GM19328 (cell line): Measurements from ENCODE around the gene THAP4.
"Not testable (repeated sequence)": the region's sequence is repeated elsewhere in the genome, so short reads cannot be mapped to it uniquely, and the experiment has no call there.

ENCODE experiments used
- ATAC-seq: cut with Tn5 transposase; IDR thresholded peaks from one replicate; pipeline ENCODE4 v1.9.1; 2021; ENCODE audit warnings: mild to moderate bottlenecking, moderate library complexity; ENCODE audit not compliant: unreplicated experiment

Gene THAP4

DNA sequence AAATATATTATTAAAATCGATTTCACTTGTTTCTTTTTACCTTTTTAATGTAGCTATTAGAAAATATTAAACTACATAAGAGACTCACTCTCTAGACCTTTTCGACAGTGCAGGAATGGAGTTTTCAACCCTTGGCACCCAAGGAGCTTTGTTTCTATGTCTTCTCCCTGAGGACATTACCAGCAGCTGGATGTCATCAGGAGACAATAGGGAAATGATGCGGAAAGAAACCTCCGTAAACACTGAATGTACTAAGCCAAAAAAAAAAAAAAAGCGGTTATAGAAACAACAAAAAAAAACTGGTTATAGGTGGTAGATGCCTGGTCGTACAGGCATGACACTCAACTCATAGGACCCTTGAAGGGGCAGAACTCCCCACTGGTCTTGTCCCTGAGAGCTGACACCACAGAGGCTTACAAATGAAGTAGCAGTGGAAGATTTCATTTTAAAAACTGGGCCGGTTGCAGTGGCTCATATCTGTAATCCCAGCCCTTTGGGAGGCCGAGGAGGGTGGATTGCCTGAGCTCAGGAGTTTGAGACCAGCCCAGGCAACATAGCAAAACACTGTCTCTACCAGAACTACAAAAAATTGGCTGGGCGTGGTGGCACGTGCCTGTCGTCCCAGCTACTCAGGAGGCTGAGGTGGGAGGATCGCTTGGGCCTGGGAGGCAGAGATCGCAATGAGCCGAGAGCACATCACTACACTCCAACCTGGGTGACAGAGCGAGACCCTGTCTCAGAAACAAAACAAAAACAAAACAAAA lies 23.8 kb downstream of the THAP4 start:
- no peak for ATAC-seq

- no peak for ATAC-seq
Measured at GRCh38 chr2:241612156-241613016, 24.6 kb downstream of the THAP4 start.

- no peak for ATAC-seq
Measured at GRCh38 chr2:241611062-241611461, 25.9 kb downstream of the THAP4 start.

DNA sequence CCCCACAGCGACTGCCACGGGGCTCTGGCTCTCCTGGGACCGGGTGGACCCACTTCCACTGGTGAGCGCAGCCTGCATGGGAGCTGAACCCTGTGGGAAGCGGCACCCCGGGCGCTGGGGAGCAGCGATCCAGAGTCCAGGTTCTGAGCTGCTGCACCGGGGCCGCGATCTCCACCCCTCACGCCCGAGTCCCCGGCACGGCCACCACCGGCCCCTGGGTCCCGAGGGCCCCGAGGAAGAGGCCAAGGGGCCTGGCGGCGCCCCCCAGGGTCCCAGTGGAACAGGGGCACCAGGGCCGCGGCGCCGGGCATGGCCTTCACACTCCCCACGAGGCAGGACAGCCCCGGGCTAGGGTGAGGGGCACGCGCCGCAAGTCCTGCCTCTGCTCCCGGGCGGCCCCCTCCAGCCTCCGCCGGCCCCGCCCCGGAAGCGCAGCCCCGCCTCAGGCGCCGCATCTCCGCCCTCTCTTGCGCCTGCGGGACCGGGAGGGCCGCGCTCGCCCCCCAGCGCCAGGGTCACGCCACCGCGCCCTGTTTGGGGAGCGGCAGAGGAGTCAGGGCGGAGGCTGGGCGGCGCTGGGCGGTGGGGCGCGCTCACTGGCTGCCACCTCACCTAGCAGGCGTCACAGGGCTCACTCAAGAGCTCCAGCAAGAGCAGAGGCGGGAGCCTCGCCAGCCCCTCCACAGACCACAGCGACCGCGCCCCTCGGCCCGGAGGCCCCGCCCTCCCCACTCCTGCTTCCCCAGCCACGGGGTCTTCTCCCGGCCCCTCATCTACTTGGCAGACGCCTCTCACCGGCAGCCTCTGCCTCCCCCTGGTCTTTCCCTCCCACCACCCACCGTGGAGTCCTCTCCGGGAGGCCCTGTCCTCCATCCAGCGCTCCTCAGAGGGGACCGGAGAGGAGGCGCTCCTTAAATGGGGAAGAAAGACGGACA lies 26.8 kb downstream of the THAP4 start:
- peak; percentile 91 for ATAC-seq

DNA sequence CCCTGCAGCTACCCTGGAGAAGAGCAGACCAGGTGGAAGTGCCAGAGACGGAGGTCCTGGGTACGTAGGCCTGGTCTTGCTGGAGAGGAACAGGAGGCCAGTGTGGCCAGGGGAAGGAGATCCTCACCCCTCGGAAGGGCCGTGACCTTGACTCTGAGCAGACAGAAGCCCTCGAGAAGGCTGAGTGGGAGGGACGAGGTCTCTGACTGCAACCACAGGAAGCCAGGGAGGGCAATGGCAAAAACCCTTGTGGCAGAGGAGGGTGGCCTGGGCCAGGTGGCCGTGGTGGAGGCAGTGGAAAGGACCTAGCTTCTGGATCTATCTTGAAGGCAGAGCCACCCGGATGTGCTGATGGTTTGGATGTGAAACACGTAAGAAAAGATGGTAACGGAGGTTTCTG lies 28.1 kb downstream of the THAP4 start:
- no peak for ATAC-seq

- no peak for ATAC-seq
Measured at GRCh38 chr2:241607162-241607885, 29.6 kb downstream of the THAP4 start.

- no peak for ATAC-seq
Measured at GRCh38 chr2:241606186-241606585, 30.8 kb downstream of the THAP4 start.

DNA sequence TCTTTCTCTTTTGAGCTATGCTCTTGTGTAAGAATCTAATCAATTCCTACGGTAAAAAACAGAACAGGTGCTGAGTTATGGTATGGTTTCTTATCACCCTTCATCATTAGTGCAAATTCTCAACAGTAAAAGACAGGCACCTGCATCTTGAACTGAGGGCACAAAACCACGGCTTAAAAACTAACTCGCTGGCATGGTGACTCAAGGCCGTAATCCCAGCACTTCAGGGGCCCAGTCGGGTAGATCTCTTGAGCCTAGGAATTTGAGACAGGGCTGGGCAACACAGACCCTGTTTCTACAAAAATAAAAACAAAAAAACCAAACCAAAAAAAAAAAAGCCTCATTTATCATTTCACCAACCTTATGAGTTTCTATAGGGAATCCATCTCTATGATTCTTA lies 33.3 kb downstream of the THAP4 start:
- ATAC-seq = no peak

DNA sequence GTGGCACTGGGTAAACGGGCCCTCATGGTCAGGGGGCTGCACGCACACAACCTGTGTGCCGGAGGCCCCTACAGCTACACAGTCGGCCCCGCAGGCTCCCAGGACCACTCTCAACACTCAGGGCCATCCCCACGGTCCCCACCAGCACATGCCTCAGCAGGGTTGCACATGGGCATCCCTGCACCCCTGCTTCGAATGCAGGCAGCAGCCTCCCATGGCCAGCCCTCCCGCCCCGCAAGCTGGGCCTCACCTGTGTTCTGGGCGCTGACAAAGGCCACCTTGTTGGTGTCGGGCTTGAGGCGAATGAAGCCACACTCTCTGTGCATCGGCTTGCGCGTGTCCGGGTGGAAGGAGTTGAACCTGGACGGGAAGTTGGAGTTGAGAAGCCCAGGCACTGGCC lies 34.2 kb downstream of the THAP4 start:
- ATAC-seq = no peak

DNA sequence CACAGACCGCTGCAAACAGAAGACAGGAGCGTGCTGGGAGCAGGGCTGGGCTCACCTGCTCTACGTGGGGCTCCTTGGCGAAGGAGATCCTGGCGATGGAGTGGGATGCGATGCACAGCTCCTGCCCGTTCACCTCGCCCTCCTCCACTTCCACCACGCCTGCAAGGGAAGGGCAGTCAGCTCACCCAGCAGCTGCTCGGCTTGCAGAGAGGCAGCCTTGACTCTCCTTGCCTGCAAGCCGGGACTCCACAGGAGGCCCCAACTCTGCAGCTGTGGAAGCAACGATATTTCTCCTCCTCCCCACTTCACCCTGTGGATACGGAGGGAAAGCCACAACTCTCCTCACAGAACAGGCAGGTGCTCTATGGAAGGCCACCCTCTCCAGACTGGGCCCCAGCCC lies 35.1 kb downstream of the THAP4 start:
- no peak for ATAC-seq

GRCh38 chr2:241599615-241600014 lies 37.3 kb downstream of the THAP4 start:
- ATAC-seq = no peak

DNA sequence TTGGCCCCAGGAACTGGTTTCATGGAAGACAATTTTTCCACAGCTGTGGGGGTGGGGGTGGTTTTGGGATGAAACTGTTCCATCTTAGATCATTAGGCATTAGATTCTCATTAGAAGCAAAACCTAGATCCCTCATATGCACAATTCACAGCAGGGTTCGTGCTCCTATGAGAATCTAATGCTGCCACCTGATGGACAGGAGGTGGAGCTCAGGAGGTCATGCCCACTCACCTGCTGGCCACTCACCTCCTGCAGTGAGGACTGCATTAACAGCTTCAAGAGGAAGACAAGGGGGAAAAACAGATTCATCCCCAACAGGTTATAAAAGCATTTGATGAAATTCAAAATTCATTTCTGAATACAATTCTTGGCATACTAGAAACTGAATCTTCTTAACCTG lies 38.5 kb downstream of the THAP4 start:
- no peak for ATAC-seq

GRCh38 chr2:241598061-241598460 lies 38.9 kb downstream of the THAP4 start:
- no peak for ATAC-seq

DNA sequence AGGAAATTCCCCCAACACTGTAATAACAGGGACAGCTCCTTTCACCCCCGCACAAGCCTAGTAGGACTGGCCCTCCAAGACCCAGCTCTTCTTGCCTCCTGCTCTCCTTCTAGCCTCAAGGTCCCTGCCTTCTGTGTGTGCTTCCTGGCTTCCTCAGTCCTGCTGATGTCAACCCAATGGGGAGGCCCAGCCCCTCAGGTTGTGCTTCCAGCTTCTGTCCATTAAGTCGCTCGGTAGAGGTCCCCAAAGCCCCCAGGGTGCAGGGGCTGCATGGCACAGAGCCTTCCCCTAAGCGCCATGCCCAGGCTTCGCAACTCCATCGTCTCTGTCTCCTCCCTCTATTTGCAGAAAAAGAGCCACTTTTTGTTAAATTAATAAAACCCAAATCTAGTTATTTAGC lies 39.4 kb downstream of the THAP4 start:
- no peak for ATAC-seq

GRCh38 chr2:241595600-241596140 lies 41.3 kb downstream of the THAP4 start:
- ATAC-seq = no peak

GRCh38 chr2:241593271-241593670 lies 43.7 kb downstream of the THAP4 start:
- no peak for ATAC-seq

- no peak for ATAC-seq
Measured at GRCh38 chr2:241592126-241592845, 44.7 kb downstream of the THAP4 start.

DNA sequence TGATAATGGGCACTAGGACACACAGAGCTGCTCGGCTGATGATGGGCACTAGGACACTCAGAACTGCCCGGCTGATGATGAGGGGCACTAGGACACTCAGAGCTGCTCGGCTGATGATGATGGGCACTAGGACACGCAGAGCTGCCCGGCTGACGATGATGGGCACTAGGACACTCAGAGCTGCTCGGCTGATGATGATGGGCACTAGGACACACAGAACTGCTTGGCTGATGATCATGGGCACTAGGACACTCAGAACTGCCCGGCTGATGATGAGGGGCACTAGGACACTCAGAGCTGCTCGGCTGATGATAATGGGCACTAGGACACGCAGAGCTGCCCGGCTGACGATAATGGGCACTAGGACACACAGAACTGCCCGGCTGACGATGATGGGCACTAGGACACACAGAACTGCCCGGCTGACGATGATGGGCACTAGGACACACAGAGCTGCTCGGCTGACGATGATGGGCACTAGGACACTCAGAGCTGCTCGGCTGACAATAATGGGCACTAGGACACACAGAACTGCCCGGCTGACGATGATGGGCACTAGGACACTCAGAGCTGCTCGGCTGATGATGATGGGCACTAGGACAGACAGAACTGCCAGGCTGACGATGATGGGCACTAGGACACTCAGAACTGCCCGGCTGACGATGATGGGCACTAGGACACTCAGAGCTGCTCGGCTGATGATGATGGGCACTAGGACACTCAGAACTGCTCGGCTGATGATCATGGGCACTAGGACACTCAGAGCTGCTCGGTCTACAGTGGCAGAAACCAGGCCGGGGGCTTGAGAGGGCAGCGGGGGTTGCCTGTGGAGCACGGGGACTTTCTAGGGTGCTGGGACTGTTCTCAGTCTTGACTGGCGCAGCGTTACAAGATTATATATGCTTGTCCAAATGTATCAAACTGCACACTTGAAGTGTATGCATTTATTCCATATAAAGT lies 46.2 kb downstream of the THAP4 start:
- not testable (repeated sequence) for ATAC-seq
